Renal cortex interstitium (tissue), 15 donors: ENCODE data around the gene SPAG5. TPM values are rescaled to one million over a fixed set of nuclear protein-coding genes. Genes with fewer than 3 reads are reported as not detected.

ENCODE experiments used
- DNase-seq, 11 donors: peaks; one replicate each; pipeline ENCODE4 v3.0.0-alpha.2; 2013; ENCODE audit warnings: low read depth in 9 of 11, low spot score in 4 of 11; ENCODE audit errors: extremely low read depth in 1 of 11
- long read RNA-seq, 16 experiments: transcript quantifications; one replicate each; lab custom pipeline, GENCODE V29; 2026
- polyA plus RNA-seq, 3 donors: library from polyadenylated mRNA; unstranded; fragments of 120-200 nt; gene quantifications; one replicate each; pipeline ENCODE4 v1.2.1, GENCODE V29; 2013; ENCODE audit not compliant: insufficient read length in 3 of 3

The SPAG5 gene
- polyA plus RNA-seq = 10 to 100 TPM; 54.1 to 70.3 (median 68.1) TPM
- long read RNA-seq, donor 1 = 0 reads
- long read RNA-seq, donor 2 = 0 reads
- long read RNA-seq, donor 3, full-length matches to known transcripts = 1 of 1 reads
- long read RNA-seq, donor 3, partial matches to known transcripts = 0 of 1 reads
- long read RNA-seq, donor 3, other reads (novel, unspliced or antisense) = 0 of 1 reads
- long read RNA-seq, donor 4 = 0 reads
- long read RNA-seq, donor 5 = 0 reads
- long read RNA-seq, donor 6, partial matches to known transcripts = 7 of 7 reads
- long read RNA-seq, donor 6, other reads (novel, unspliced or antisense) = 0 of 7 reads
- long read RNA-seq, donor 7 = 0 reads
- long read RNA-seq, donor 8 = 0 reads
- long read RNA-seq, donor 9, full-length matches to known transcripts = 3 of 3 reads
- long read RNA-seq, donor 9, partial matches to known transcripts = 0 of 3 reads
- long read RNA-seq, donor 9, other reads (novel, unspliced or antisense) = 0 of 3 reads
- long read RNA-seq, donor 10 = 0 reads
- long read RNA-seq, donor 11, full-length matches to known transcripts = 1 of 1 reads
- long read RNA-seq, donor 11, partial matches to known transcripts = 0 of 1 reads
- long read RNA-seq, donor 11, other reads (novel, unspliced or antisense) = 0 of 1 reads
- long read RNA-seq, donor 12 = 0 reads
- long read RNA-seq, donor 13 = 0 reads
- long read RNA-seq, donor 14, full-length matches to known transcripts = 3 of 3 reads
- long read RNA-seq, donor 14, partial matches to known transcripts = 0 of 3 reads
- long read RNA-seq, donor 14, other reads (novel, unspliced or antisense) = 0 of 3 reads
- long read RNA-seq, donor 15 = 0 reads
- long read RNA-seq, donor 16, full-length matches to known transcripts = 6 of 6 reads
- long read RNA-seq, donor 16, partial matches to known transcripts = 0 of 6 reads
- long read RNA-seq, donor 16, other reads (novel, unspliced or antisense) = 0 of 6 reads

GRCh38 chr17:28598799-28599310, at the start of gene SPAG5:
SPAG5 (minus strand) TSS chr17:28599025; CDS start chr17:28598946, 79 bp downstream.
- peak; percentile 76 to 92 (median 89) for DNase-seq

- DNase-seq = no peak
These were observed 47.4 kb upstream of the SPAG5 start for GRCh38 chr17:28646039-28646754.

- no peak for DNase-seq
These were observed 46.7 kb upstream of the SPAG5 start for GRCh38 chr17:28645576-28645939.

- DNase-seq = peak; percentile 82 to 94 (median 92)
These were observed 46.2 kb upstream of the SPAG5 start, which contains the start of gene BLTP2 for GRCh38 chr17:28644787-28645575. BLTP2 (minus strand) TSS chr17:28645158; CDS start chr17:28645056, 102 bp downstream.

GRCh38 chr17:28643983-28644786, 45.4 kb upstream of the SPAG5 start:
- DNase-seq = no peak

GRCh38 chr17:28641579-28641978, 42.8 kb upstream of the SPAG5 start:
- no peak for DNase-seq

GRCh38 chr17:28635506-28635905, 36.7 kb upstream of the SPAG5 start:
- no peak for DNase-seq

- no peak for DNase-seq
These were observed 35.5 kb upstream of the SPAG5 start for GRCh38 chr17:28634206-28634865.

GRCh38 chr17:28626818-28627217, 28.0 kb upstream of the SPAG5 start:
- DNase-seq = no peak

- DNase-seq = no peak
These were observed 25.3 kb upstream of the SPAG5 start for GRCh38 chr17:28624148-28624547.

GRCh38 chr17:28623696-28624095, 24.9 kb upstream of the SPAG5 start:
- no peak for DNase-seq

- DNase-seq = no peak
These were observed 23.4 kb upstream of the SPAG5 start for GRCh38 chr17:28622186-28622585.

GRCh38 chr17:28620010-28620409, 21.2 kb upstream of the SPAG5 start:
- no peak for DNase-seq

GRCh38 chr17:28618464-28618863, 19.6 kb upstream of the SPAG5 start:
- no peak for DNase-seq

GRCh38 chr17:28616281-28616680, 17.5 kb upstream of the SPAG5 start:
- no peak for DNase-seq

GRCh38 chr17:28615260-28615940, 16.6 kb upstream of the SPAG5 start:
- DNase-seq = no peak
